Thoracic aorta (tissue), 2 donors: Measurements from ENCODE around the gene PCDH9. TPM values are rescaled to one million over a fixed set of nuclear protein-coding genes. Genes with fewer than 3 reads are reported as not detected.

ENCODE experiments used
- ATAC-seq: fragments of 150-250 bp; one replicate; pipeline ENCODE4 v1.8.0; 2017; ENCODE audit warnings: low read depth; ENCODE audit not compliant: insufficient number of reproducible peaks, low FRiP score
- DNase-seq: peaks from one replicate; pipeline ENCODE4 v3.0.0-alpha.2; 2020; ENCODE audit warnings: low spot score
- H3K27ac ChIP-seq, 2 donors: fragments of 200-600 bp; sonication (generic); 1 replicate in 1 of 2; 2 replicates in 1 of 2; pipeline ENCODE4 v1.5.1; 2016; ENCODE audit warnings: mild to moderate bottlenecking in 2 of 2, moderate library complexity in 2 of 2
- H3K27me3 ChIP-seq: fragments of 200-600 bp; sonication (generic); replicated peaks from 2 replicates; pipeline ENCODE4 v1.6.0; 2016; ENCODE audit warnings: mild to moderate bottlenecking; ENCODE audit not compliant: insufficient read depth
- H3K36me3 ChIP-seq: fragments of 200-600 bp; sonication (generic); one replicate; pipeline ENCODE4 v1.5.1; 2016
- H3K4me1 ChIP-seq, 2 donors: fragments of 200-600 bp; sonication (generic); 1 replicate in 1 of 2; 2 replicates in 1 of 2; pipeline versions ENCODE4 v1.5.1 to v1.6.0; 2016; ENCODE audit warnings: low read depth in 2 of 2, mild to moderate bottlenecking in 1 of 2; ENCODE audit not compliant: control insufficient read depth in 1 of 2
- H3K4me3 ChIP-seq: fragments of 200-600 bp; sonication (generic); 2 replicates; pipeline ENCODE4 v1.5.1; 2016; ENCODE audit warnings: mild to moderate bottlenecking
- H3K9me3 ChIP-seq: fragments of 200-600 bp; sonication (generic); 2 replicates; pipeline ENCODE4 v1.5.1; 2016
- total RNA-seq, 2 donors: library from RNA; depleted of rRNA; stranded (reverse); fragments of >200 nt; gene quantifications; one replicate each; pipeline versions ENCODE4 v1.1.0 to v1.2.3, GENCODE V29; 2016
- TF ChIP-seq, protein P1 (sequence below): fragments of 200-600 bp; sonication (generic); IDR thresholded peaks from one replicate; pipeline ENCODE4 v1.5.1; 2019; ENCODE audit warnings: antibody characterized with exemption

The PCDH9 gene
- total RNA-seq, 2 donors from 2014 or later, result 12.3 to 15.3 TPM

DNA sequence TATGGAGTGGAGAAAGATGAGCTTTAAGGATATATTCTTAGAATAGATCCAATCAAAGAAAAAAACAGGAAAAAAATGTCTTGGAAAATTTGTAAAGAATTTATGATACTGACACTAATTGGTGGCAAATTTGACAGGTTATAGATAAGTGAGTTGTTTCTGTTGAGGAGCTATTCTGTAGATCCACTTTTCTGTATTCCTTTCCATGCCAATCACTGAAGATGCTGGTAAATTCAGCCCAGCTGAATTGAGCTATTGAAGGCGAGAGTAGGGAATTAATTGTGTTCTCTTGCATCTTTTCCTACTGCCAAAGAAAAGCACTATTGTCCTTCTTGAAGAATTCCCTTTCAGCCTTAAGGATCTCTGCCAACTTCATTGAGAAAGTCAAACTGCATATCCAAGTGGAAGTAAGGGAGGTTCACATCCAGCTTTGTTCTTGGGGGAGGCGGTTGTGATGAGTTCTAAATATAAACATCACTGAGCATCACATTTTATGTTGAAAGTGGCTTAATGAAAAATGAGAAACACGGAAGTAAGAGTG, 113.1 kb downstream of the PCDH9 start:
- TF ChIP-seq, protein P1, sequence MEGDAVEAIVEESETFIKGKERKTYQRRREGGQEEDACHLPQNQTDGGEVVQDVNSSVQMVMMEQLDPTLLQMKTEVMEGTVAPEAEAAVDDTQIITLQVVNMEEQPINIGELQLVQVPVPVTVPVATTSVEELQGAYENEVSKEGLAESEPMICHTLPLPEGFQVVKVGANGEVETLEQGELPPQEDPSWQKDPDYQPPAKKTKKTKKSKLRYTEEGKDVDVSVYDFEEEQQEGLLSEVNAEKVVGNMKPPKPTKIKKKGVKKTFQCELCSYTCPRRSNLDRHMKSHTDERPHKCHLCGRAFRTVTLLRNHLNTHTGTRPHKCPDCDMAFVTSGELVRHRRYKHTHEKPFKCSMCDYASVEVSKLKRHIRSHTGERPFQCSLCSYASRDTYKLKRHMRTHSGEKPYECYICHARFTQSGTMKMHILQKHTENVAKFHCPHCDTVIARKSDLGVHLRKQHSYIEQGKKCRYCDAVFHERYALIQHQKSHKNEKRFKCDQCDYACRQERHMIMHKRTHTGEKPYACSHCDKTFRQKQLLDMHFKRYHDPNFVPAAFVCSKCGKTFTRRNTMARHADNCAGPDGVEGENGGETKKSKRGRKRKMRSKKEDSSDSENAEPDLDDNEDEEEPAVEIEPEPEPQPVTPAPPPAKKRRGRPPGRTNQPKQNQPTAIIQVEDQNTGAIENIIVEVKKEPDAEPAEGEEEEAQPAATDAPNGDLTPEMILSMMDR, result no peak
- H3K27ac ChIP-seq, result no peak overlapping the region
- H3K36me3 ChIP-seq, result no peaks in the 10 kb centered on the region
- no peaks in the 10 kb centered on the region for H3K9me3 ChIP-seq
- DNase-seq (no peak), ATAC-seq (no peak)
- no peak overlapping the region for H3K4me3 ChIP-seq
- H3K27me3 ChIP-seq, result no peaks in the 10 kb centered on the region
- no peaks in the 10 kb centered on the region for H3K4me1 ChIP-seq

DNA sequence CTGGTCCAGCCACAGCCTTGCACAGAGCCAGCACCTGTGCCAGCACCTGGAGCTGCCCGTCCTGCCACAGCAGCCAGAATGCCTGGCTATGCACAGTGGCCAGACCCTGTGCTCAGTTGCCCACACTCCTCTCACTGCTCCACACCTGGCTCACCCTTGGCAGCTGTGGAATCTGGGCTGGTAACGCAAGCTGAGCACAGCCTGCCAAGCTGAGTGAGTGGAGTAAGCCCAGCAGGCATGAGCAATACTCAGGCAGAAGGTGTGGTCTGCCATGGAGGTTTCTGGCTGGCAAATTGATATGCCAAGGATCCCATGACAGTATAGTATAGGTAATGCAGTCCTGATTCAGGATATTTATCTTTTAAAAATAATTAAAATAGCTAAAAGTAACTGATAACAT, 122.2 kb downstream of the PCDH9 start:
- H3K9me3 ChIP-seq, result no peaks in the 10 kb centered on the region
- H3K27me3 ChIP-seq, result no peaks in the 10 kb centered on the region
- no peak overlapping the region for H3K4me3 ChIP-seq
- TF ChIP-seq, protein P1, result no peak
- H3K4me1 ChIP-seq, result no peaks in the 10 kb centered on the region
- no peaks in the 10 kb centered on the region for H3K36me3 ChIP-seq
- H3K27ac ChIP-seq, result no peak overlapping the region
- DNase-seq (no peak), ATAC-seq (no peak)

DNA sequence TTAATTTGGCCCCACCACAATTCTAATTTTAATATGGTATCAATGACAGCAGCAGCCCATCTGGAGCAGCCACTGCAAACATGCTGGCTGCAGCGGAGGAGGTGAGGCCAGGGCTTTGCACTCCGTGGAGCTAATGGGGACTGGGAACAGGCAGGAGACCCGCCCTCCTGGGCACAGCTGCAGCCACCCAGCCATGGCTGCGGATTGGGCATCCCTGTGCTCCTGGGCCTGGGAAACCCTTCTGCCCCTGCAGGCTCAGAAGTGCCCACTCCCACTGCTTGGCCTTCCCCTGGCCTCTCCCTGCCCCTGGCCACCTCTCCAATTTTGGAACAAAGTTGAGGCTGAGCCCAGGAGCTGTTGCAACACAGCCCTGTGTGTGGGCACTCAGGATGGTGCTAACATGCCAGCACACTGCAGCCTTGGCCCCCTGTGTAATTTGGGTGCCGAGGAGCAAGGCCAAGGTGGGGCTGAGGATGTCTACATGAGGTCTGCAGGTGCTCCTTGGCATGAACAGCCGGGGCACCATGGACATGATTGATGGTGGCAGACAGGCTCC, 123.6 kb downstream of the PCDH9 start:
- H3K36me3 ChIP-seq, result no peaks in the 10 kb centered on the region
- ATAC-seq (no peak), DNase-seq (no peak)
- TF ChIP-seq, protein P1, result no peak
- H3K4me3 ChIP-seq, result no peak overlapping the region
- H3K27me3 ChIP-seq, result no peaks in the 10 kb centered on the region
- H3K4me1 ChIP-seq, result no peaks in the 10 kb centered on the region
- no peak overlapping the region for H3K27ac ChIP-seq
- H3K9me3 ChIP-seq, result no peaks in the 10 kb centered on the region

DNA sequence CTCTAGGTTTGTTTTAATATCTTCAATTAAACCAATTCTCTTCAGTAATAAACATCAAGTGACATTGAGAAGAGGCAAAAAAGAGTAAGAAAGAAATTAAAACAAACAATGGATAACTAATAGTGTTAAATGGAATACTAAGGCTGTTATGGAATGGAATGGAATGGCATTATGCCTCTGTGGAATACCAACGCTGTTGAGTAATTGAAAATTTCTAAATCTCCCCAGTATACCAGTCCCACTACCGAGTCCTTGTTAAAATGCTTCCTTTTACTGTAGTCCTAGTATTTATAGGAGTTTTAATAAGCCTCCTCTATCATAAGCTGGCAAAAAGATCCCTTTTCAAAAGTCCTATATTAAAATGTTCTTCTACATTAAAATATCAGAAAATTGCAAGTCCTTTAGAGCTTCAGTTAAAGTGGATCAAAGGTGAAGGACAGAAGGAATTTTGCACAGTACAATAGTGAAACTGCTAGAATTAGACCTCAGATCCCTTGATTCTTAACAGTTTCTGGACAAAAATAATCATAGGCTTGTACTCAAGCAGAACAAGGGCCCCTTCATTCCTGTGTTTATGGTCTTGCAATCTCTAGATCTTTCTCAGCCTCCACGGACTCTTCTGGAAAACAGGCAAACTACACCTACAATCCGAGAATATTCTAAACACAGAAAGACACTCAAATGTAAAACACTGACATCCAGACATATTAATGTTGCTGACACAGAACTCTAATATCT, 128.2 kb downstream of the PCDH9 start:
- Histone ChIP-seq H3K9me3 (no peaks in the 10 kb centered on the region), H3K27me3 (no peaks in the 10 kb centered on the region), H3K36me3 (no peaks in the 10 kb centered on the region), H3K4me1 (no peaks in the 10 kb centered on the region), H3K4me3 (peak overlapping the region; percentile 24), H3K27ac (no peak overlapping the region)
- ATAC-seq (no peak), DNase-seq (no peak)
- TF ChIP-seq, protein P1, result no peak

DNA sequence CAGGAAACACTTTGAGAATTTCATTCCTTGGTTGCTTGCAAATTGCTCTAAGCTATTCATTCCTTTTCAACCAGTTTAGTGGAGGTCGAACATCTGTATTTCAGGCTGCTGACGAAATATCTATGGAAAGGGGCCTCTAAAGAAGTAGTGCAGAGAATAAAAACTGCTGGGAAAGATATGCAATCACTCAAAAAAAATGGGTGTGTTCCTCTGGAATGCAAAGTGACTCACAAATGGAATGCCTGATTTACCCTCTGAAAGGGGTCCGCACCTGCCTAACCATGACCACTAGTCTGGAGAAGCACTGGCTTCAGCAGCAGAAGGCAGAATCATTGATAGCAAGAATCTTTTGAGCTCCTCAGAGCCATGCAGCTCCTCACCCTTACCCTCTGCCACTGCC, 129.4 kb downstream of the PCDH9 start:
- TF ChIP-seq, protein P1, result no peak
- DNase-seq (no peak), ATAC-seq (no peak)
- Histone ChIP-seq H3K27me3 (no peaks in the 10 kb centered on the region), H3K9me3 (no peaks in the 10 kb centered on the region), H3K4me1 (no peaks in the 10 kb centered on the region), H3K27ac (no peak overlapping the region), H3K4me3 (no peak overlapping the region), H3K36me3 (no peaks in the 10 kb centered on the region)
